HepG2 (cell line): ENCODE data around the gene MVP. TPM values are rescaled to one million over a fixed set of nuclear protein-coding genes. Genes with fewer than 3 reads are reported as not detected.

Experiments
- ATAC-seq: fragments of 200-7000 bp; cut with Tn5 transposase; 3 replicates; pipeline ENCODE4 v1.9.1; 2020; ENCODE audit warnings: mild to moderate bottlenecking, moderate library complexity
- BruUV-seq: library from RNA; stranded (reverse); fragments of 400-500 nt; replicated peaks from 2 replicates; lab custom pipeline; 2021; lab: Mats Ljungman, UMichigan
- CTCF ChIA-PET: fragments of 300-600 bp; formaldehyde crosslinking; extraction: SDS; loops from one replicate; lab custom pipeline; 2021; ENCODE audit warnings: low total read pairs, inconsistent platforms, low intra/inter-chr PET ratio; lab: Yijun Ruan, JAX
- POLR2A ChIA-PET: fragments of 350-600 bp; sonication (Branson Sonifier 250); formaldehyde crosslinking; loops from one replicate; lab custom pipeline; 2020; ENCODE audit warnings: antibody characterized with exemption, inconsistent platforms; lab: Yijun Ruan, JAX
- DNase-seq: peaks from one replicate; pipeline ENCODE4 v3.0.0-alpha.2; 2015; ENCODE audit warnings: low spot score
- FAIRE-seq: peaks from 3 replicates; lab custom pipeline; 2011; peaks lifted over from hg19 to GRCh38; lab: Jason Lieb, UNC
- H2AFZ ChIP-seq: one replicate; pipeline ENCODE4 v1.6.1; 2011; ENCODE audit warnings: low read length, inconsistent platforms
- H3K27ac ChIP-seq: fragments of 300-600 bp; 3 replicates; pipeline ENCODE4 v1.8.0; 2011; ENCODE audit warnings: mixed run types, mild to moderate bottlenecking, mixed read lengths, low read length, inconsistent platforms; ENCODE audit not compliant: insufficient read depth; ENCODE audit errors: extremely low read length
- H3K27me3 ChIP-seq, 2 experiments: fragments of 200-600 bp in 1 of 2; 2 replicates in 1 of 2; 3 replicates in 1 of 2; pipeline versions ENCODE4 v1.6.0 to v1.8.0; 2011; ENCODE audit warnings: low read length in 2 of 2, mild to moderate bottlenecking in 2 of 2, moderate library complexity in 2 of 2, inconsistent platforms in 1 of 2; ENCODE audit not compliant: insufficient read depth in 2 of 2, control insufficient read depth in 1 of 2
- H3K36me3 ChIP-seq, 2 experiments: fragments of 200-600 bp in 1 of 2; replicated peaks in 1 of 2; 2 replicates in 1 of 2; 3 replicates in 1 of 2; pipeline versions ENCODE4 v1.5.1 to v1.8.0; 2011; ENCODE audit warnings: low read length in 2 of 2, inconsistent platforms in 1 of 2; ENCODE audit not compliant: insufficient read depth in 2 of 2, control insufficient read depth in 1 of 2
- H3K4me1 ChIP-seq: 2 replicates; pipeline ENCODE4 v1.5.1; 2012; ENCODE audit warnings: low read length, inconsistent platforms; ENCODE audit not compliant: insufficient read depth
- H3K4me2 ChIP-seq: 2 replicates; pipeline ENCODE4 v1.6.0; 2011; ENCODE audit warnings: low read depth, low read length, inconsistent platforms
- H3K4me3 ChIP-seq, 3 experiments: fragments of 200-600 bp in 1 of 3; sonication (generic), shearing (Covaris generic) in 1 of 3; replicated peaks in 1 of 3; 2 replicates each; pipeline ENCODE4 v1.5.1; 2011 to 2016; ENCODE audit warnings: low read length in 3 of 3, inconsistent platforms in 2 of 3, low read depth in 2 of 3, mild to moderate bottlenecking in 2 of 3, control low read depth in 1 of 3, mixed read lengths in 1 of 3; ENCODE audit not compliant: insufficient read depth in 1 of 3
- H3K79me2 ChIP-seq: one replicate; pipeline ENCODE4 v1.6.1; 2011; ENCODE audit warnings: low read length, inconsistent platforms; ENCODE audit not compliant: insufficient read depth
- H3K9ac ChIP-seq: 2 replicates; pipeline ENCODE4 v1.6.0; 2011; ENCODE audit warnings: mild to moderate bottlenecking, low read depth, low read length, inconsistent platforms; ENCODE audit not compliant: insufficient read depth
- H3K9me3 ChIP-seq: 2 replicates; pipeline ENCODE4 v1.5.1; 2012; ENCODE audit warnings: mild to moderate bottlenecking, low read length
- H4K20me1 ChIP-seq: 2 replicates; pipeline ENCODE4 v1.6.0; 2011; ENCODE audit warnings: inconsistent platforms, mild to moderate bottlenecking, low read length, moderate library complexity; ENCODE audit not compliant: insufficient read depth
- ATF3 ChIP-seq: sonication (generic); formaldehyde crosslinking; IDR thresholded peaks from 2 replicates; pipeline ENCODE4 v1.4.0; 2020; ENCODE audit warnings: missing genetic modification reagents
- GRHL1 ChIP-seq: sonication (generic); formaldehyde crosslinking; conservative IDR thresholded peaks from 2 replicates; pipeline ENCODE4 v1.8.0; 2022; ENCODE audit warnings: missing genetic modification reagents
- ZBED4 ChIP-seq: sonication (generic); formaldehyde crosslinking; IDR thresholded peaks from 2 replicates; pipeline ENCODE4 v1.4.0; 2020; ENCODE audit warnings: missing genetic modification reagents, borderline replicate concordance
- ZFP91 ChIP-seq: sonication (generic); formaldehyde crosslinking; IDR thresholded peaks from 2 replicates; pipeline ENCODE4 v1.9.0; 2022; ENCODE audit warnings: missing genetic modification reagents, mild to moderate bottlenecking, borderline replicate concordance
- ZNF225 ChIP-seq: sonication (generic); formaldehyde crosslinking; IDR thresholded peaks from 2 replicates; pipeline ENCODE4 v1.4.0; 2020; ENCODE audit warnings: mild to moderate bottlenecking, missing genetic modification reagents
- ZNF563 ChIP-seq: sonication (generic); formaldehyde crosslinking; IDR thresholded peaks from 2 replicates; pipeline ENCODE4 v1.8.0; 2022; ENCODE audit warnings: mild to moderate bottlenecking, moderate library complexity, missing genetic modification reagents
- ZNF687 ChIP-seq: sonication (generic); formaldehyde crosslinking; IDR thresholded peaks from 2 replicates; pipeline ENCODE4 v1.5.1; 2020; ENCODE audit warnings: mild to moderate bottlenecking, missing genetic modification reagents, moderate library complexity
- WGBS: methylation state at CpG from one replicate; pipeline ENCODE4 v1.1.6; 2017; ENCODE audit warnings: low lambda C conversion rate; 5-methylcytosine and 5-hydroxymethylcytosine counted together
- in situ Hi-C: cut with HindIII; loops from 2 replicates; pipeline ENCODE4 v1.10.0; 2017; ENCODE audit warnings: low pct_unique_long_range_greater_than_20kb; ENCODE audit not compliant: extremely low pct_ligation_motif_present
- intact Hi-C: fragments of 100-400 bp; cut with micrococcal nuclease; formaldehyde crosslinking; loops from one replicate; pipeline ENCODE4 v1.10.0; 2022; ENCODE audit not compliant: unreplicated experiment
- polyA plus RNA-seq, 8 experiments: library from polyadenylated mRNA; depleted of rRNA in 3 of 8; stranded (reverse) in 7 of 8; unstranded in 1 of 8; fragments of >200 nt; fragmentation: Illumina TruSeq in 4 of 8; extraction: Trizol in 4 of 8; gene quantifications; 2 replicates each; pipeline versions ENCODE4 v1.2.1 to v1.2.3, GENCODE V29; 2011 to 2016; ENCODE audit warnings: low read depth in 4 of 8, missing spikeins in 1 of 8, mixed read lengths in 1 of 8; ENCODE audit not compliant: insufficient read depth in 1 of 8
- total RNA-seq, 5 experiments: library from RNA; depleted of rRNA; stranded (reverse); fragments of >200 nt; fragmentation: Illumina TruSeq; extraction: Trizol; gene quantifications; 2 replicates each; pipeline ENCODE4 v1.2.3, GENCODE V29; 2016; ENCODE audit warnings: low read depth in 1 of 5

MVP gene
- total and polyA plus RNA-seq, 2 of the 13 experiments (the other 11 are each of a cell fraction or from before 2014, with no cell fraction given) = 22.9 to 43.5 TPM

DNA sequence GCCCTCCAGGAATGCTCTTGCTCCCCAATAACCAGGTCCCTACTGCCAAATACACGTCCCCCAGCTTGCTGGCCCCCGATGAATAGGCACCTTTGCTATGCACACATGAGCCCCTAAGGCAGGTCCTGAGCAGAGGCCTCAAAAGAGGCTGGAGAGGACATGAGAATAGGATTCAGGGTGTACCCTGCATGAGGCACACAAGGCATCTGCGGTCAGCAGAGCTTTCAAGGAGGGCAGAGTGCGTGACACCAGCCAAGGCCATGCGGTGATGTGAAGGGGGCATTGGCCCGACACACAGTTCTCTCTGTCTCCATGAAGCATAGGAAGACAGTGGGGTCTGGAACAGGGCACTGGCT, 72.2 kb downstream of the MVP start:
- H2AFZ ChIP-seq = no peak overlapping the region
- H4K20me1 ChIP-seq = no peaks in the 10 kb centered on the region
- peak overlapping the region in 1 of 3 experiments; percentile 31; a peak in 2 of 6 replicates for H3K4me3 ChIP-seq
- no TSS peak for BruUV-seq
- H3K4me1 ChIP-seq = peaks cover 35% of the 10 kb centered on the region
- in situ Hi-C loops (no loop called here), intact Hi-C loops (loop anchor here (2.0 kb wide), 1 partner anchor 30 kb away; the partner anchor contains the start of gene CDIPT)
- CTCF ChIA-PET = no interaction called here
- no peaks in the 10 kb centered on the region for H3K79me2 ChIP-seq
- H3K27ac ChIP-seq = peak overlapping the region; percentile 86
- POLR2A ChIA-PET = interaction anchor here (1.0 to 2.2 kb wide), 8 partner anchors 8 to 103 kb away, joined by 3 to 30 read pairs (median 4); partner anchors contain the start of genes ASPHD1, KCTD13, SEZ6L2 and TMEM219
- H3K9ac ChIP-seq = peak overlapping the region; percentile 56
- ATAC-seq (peak; percentile 51), DNase-seq (no peak), FAIRE-seq (peak; percentile 39)
- no peaks in the 10 kb centered on the region for H3K27me3 ChIP-seq
- H3K4me2 ChIP-seq = peak overlapping the region; percentile 74
- WGBS = 0% methylated on average over 2 of the region's 6 CpGs
- no peaks in the 10 kb centered on the region for H3K36me3 ChIP-seq
- H3K9me3 ChIP-seq = no peaks in the 10 kb centered on the region
- TF ChIP-seq ATF3 (CRISPR knock-in tag) (no peak), ZBED4 (no peak), ZNF687 (peak; percentile 69), GRHL1 (CRISPR knock-in tag) (no peak), ZNF225 (CRISPR knock-in tag) (peak; percentile 32; the same call in 1 of the 2 replicates), ZFP91 (CRISPR knock-in tag) (peak; percentile 70; the same call in 1 of the 2 replicates), ZNF563 (CRISPR knock-in tag) (0 out of 2 replicates have a peak, but pooled peaks have one; percentile 5)
